HG03045 (cell line): Measurements from ENCODE around the gene TMEM176A.

Experiments
- ATAC-seq: cut with Tn5 transposase; IDR thresholded peaks from one replicate; pipeline ENCODE4 v1.9.1; 2021; ENCODE audit warnings: mild to moderate bottlenecking, moderate library complexity; ENCODE audit not compliant: unreplicated experiment

The TMEM176A gene

GRCh38 chr7:150787321-150788281 is 13.0 kb upstream of the TMEM176A start:
- ATAC-seq, result no peak

DNA sequence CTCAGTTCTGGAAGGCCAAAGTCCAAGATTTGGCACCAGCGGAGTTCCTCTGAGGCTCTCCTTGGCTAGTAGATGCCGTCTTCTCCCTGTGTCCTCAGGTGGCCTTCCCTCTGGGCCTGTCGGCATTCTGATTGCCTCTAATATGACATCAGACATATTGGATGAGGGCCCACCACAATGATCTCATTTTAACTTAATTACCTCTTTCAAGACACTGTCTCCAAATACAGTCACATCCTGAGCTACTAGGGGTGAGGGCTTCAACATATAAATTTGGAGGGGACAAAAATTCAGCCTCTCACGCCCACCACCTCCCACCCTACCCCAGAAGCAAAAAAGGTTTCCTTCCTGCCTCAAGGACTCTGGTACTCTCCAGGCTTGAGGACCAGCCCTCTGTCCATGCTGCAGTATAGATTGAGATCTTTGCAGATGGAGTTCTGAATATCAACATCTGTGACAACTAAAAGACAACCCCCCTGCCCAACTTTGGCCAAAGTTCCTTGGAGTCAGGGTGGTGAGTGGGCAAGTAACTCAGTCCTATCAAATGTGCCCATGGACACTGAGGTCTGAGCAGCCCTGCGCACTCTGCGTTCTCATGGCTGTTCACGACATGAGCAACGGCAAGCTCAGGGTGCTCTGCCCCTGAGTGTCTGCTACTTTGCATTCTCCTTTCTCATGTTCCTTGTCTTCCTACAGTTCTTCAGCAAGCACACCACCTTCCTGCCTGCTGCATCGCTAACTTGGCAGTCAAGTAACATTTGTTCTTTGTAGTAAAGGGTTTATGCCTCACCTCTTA is 11.9 kb upstream of the TMEM176A start:
- ATAC-seq, result no peak

- ATAC-seq, result no peak
Measured at GRCh38 chr7:150790416-150791075, 10.0 kb upstream of the TMEM176A start.

- no peak for ATAC-seq
Measured at GRCh38 chr7:150791304-150791703, 9.3 kb upstream of the TMEM176A start.

- no peak for ATAC-seq
Measured at GRCh38 chr7:150791746-150792452, 8.7 kb upstream of the TMEM176A start.

DNA sequence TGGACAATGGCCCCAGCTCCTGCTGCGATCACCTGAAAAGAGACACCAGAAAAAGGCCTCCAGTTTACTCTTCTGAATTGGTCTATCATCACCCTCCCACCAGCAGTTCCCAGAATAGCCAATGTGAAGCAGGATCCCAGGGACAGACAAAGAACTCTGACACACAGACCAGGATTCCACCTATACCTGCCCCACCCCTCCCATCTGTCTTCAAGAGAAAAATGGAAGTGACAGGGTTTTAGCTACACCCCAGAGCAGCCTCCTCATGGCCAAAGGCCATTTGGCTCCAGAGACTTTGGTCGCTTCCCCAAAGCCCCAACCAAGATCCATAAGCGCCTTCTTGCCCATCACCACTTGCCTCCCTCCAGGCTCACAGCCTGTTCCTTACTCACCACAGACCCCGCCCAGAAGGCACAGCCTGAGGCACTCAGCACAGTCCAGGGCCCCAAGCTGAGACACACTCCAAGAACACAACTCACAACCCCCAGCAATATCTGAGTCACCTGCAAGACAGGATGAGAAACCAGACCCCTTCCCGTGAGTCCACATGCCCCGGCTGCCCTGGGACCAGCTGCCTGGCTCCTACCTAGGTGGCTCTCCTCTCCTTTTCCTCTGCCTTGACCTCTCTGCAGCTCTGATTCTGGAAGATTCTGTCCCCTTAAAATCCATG is 6.9 kb upstream of the TMEM176A start:
- ATAC-seq, result no peak

DNA sequence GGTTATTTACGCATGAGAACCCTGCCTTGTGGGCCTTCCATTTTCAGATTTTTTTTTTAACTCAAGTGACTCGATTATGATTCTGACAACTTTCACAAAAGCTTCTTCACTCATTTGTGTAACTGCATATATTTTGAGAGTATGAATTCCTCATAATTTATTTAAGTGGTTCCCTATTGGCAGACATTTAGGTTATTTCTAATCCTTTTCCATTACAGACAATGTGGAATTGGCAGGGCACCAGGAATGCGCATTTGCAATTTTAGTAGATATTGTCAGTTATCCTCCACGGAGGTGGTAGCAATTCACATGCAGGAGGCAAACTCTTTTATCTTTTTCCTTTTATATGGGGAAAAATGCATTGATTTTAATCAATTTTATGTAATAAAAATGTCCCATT is 2.9 kb upstream of the TMEM176A start:
- ATAC-seq, result no peak

GRCh38 chr7:150799156-150799555 is 1.4 kb upstream of the TMEM176A start:
- ATAC-seq, result no peak

GRCh38 chr7:150799741-150800580 is 608 bp upstream of the TMEM176A start, which contains the start of gene TMEM176B:
Gene TMEM176B, minus strand, starts transcription at chr7:150800364. Its CDS starts 3,795 bp downstream, at chr7:150796569.
- no peak for ATAC-seq

DNA sequence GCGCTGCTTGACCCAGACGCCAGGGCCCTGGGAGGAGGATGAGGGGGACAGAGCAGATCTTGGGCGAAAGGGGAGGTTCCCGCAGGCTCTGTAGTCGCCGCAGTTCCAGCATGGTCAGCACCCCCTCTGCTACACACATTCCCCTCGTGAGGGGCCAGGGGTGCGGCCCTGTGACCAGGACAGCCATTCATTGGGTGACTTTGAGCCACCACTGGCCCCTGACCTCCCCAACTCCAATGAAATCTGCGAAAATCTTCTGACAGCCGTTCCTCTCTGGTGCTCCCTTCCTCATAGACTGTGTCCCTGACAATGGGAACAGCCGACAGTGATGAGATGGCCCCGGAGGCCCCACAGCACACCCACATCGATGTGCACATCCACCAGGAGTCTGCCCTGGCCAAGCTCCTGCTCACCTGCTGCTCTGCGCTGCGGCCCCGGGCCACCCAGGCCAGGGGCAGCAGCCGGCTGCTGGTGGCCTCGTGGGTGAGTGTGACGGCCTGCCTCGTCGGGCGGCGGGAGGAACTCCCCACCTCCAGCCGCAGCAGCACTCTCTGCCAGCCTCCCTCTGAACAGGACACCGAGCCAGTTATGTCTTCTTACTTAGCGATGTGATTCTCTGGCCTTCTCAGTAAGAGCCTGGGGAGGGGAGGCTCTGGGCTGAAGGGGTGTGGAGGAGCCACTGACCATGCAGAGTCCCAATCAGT is 825 bp downstream of the TMEM176A start:
- ATAC-seq, result no peak

- ATAC-seq, result no peak
Measured at GRCh38 chr7:150801946-150802771, 1.6 kb downstream of the TMEM176A start.

DNA sequence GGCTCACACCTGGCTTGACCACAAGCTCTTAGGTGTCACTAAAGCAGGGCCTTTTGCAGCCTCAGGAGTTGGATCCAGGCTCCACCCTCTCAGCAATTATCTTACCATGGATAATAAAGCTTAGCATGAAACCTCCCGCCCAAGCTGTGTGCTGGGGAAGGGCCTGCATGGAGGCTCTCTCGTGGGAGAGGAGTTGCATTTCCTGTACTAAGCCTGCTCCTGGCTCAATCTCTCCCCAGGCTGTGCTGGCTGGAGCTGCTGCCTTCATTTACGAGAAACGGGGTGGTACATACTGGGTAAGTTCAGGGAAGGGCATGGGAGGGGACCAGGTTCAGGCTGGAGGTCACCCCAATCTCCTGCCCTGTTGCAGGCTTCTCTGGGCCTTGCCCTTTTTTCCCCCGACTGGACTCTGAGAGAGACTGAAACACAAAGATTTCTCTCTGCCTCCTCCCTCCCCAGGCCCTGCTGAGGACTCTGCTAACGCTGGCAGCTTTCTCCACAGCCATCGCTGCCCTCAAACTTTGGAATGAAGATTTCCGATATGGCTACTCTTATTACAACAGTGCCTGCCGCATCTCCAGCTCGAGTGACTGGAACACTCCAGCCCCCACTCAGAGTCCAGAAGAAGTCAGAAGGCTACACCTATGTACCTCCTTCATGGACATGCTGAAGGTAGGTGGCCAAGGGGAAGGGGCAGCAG is 2.7 kb downstream of the TMEM176A start:
- ATAC-seq, result no peak

GRCh38 chr7:150804802-150805201 is 4.2 kb downstream of the TMEM176A start:
- no peak for ATAC-seq

- ATAC-seq, result no peak
Measured at GRCh38 chr7:150805864-150806263, 5.3 kb downstream of the TMEM176A start.

DNA sequence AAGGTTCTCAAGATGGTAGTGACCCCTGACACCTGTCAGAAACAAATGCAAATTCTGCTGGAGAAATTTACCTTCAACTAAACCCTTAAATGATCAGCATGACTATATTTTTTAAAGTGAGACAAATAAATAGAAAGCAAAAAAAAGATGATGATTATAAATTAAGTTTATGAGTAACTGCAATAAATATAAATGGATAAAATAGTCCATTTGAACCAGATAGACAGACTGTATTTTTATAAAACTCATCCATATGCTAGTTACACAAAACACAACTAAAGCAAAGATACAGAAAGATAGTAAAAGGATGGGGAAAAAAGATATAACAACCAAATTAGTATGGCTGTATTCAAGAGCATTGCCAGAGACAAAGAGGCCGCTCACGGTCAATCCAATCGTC is 5.9 kb downstream of the TMEM176A start:
- ATAC-seq, result no peak

DNA sequence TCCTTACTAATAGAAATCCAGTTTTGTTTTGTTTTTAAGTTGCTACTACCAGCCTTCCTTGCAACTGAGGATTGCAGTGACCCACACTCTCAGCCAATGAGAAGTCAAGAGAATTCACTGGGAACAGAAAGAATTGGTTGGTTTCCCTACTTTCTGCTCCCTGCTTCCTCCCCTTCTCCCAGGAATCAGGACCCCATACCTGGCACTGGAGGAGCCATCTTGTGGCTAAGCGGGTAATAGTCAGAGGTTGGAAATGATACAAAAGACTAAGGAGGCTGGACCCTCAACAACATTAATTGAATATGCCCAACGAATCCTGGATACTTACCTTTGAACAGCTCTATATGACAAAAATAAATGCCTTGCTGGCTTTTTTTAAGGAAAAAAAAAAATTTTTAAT is 6.3 kb downstream of the TMEM176A start:
- no peak for ATAC-seq
